ENCODE data around the gene IGSF1. TPM values are rescaled to one million over a fixed set of nuclear protein-coding genes. Genes with fewer than 3 reads are reported as not detected.

IGSF1 gene
- total and polyA plus RNA-seq, 9 of the 15 experiments (the other 6 are each of a cell fraction or from before 2014, with no cell fraction given) = 0.33 to 1.5 (median 1.0) TPM

GRCh38 chrX:131330735-131331134 lies 41.6 kb upstream of the IGSF1 start:
- Histone ChIP-seq H3K9me3 (replicated peaks; ENCODE audit: control insufficient read depth, insufficient read depth, low read depth, low read length) (no peaks in the 10 kb centered on the region), H3K4me1 (replicated peaks in 1 of 2; ENCODE audit: control insufficient read depth in 2 of 2, insufficient read depth in 2 of 2, low read length in 2 of 2) (no peaks in the 10 kb centered on the region; a peak in 1 of 5 replicates), H3K9ac (ENCODE audit: insufficient read depth in 1 of 2, low read depth in 2 of 2, low read length in 2 of 2) (no peak overlapping the region), H3K27me3 (ENCODE audit: control insufficient read depth in 2 of 2, insufficient read depth in 2 of 2, low read length in 2 of 2) (no peaks in the 10 kb centered on the region), H3K4me3 (no peak overlapping the region), H3K79me2 (ENCODE audit: control insufficient read depth, insufficient read depth, low read length) (no peaks in the 10 kb centered on the region), H3K27ac (ENCODE audit: extremely low read depth, low read depth, low read length) (no peak overlapping the region), H2AFZ (ENCODE audit: low read depth, low read length) (no peak overlapping the region), H3K9me1 (ENCODE audit: control insufficient read depth, insufficient read depth, low read length) (no peaks in the 10 kb centered on the region), H3K4me2 (ENCODE audit: insufficient read depth, low read length) (no peak overlapping the region), H4K20me1 (replicated peaks; ENCODE audit: control insufficient read depth, insufficient read depth, low read length) (no peaks in the 10 kb centered on the region; the same call in 1 of the 2 replicates), H3K36me3 (ENCODE audit: control insufficient read depth, insufficient read depth, low read length) (no peaks in the 10 kb centered on the region)
- FAIRE-seq = no peak
- intact Hi-C loops (cut with micrococcal nuclease) (loop anchor here (5.0 kb wide), 1 partner anchor 68 kb away; no protein-coding TSS in a partner anchor), in situ Hi-C loops (cut with MboI) (no loop called here)
- ChIA-PET CTCF (ENCODE audit: low intra/inter-chr PET ratio) (no interaction called here), POLR2A (interaction anchor here (1.2 kb wide), 1 partner anchor 49 kb away, joined by 4 read pairs; no protein-coding TSS in a partner anchor)
- BruUV-seq (replicated peaks) = no TSS peak
- WGBS (ENCODE audit: insufficient coverage, low coverage, missing lambda C conversion rate) = 9% methylated on average over 3 of the region's 3 CpGs
- TF ChIP-seq NR1H2 (CRISPR knock-in tag; IDR thresholded peaks at IDR 0.05) = no peak
- peak; percentile 29; the same call in 1 of the 2 replicates for TF ChIP-seq MAFG (tag; conservative IDR thresholded peaks at IDR 0.05)
- 0 out of 2 replicates have a peak, but pooled peaks have one; percentile 55 for TF ChIP-seq BACH1 (tag; IDR thresholded peaks at IDR 0.05)
- 0 out of 2 replicates have a peak, but pooled peaks have one; percentile 14 for TF ChIP-seq L3MBTL2 (IDR thresholded peaks at IDR 0.05)
- peak; percentile 60; the same call in 2 of the 3 replicates for ATAC-seq
- peak in 2 of 4 experiments; percentile 7 to 15 for DNase-seq (ENCODE audit: extremely low read depth in 1 of 4, low spot score in 3 of 4)

GRCh38 chrX:131322651-131323050 lies 33.5 kb upstream of the IGSF1 start:
- in situ Hi-C loops (cut with MboI) = no loop called here
- TF ChIP-seq E2F8 (IDR thresholded peaks at IDR 0.05; ENCODE audit: low read depth, partially characterized antibody) = no peak
- no peak for TF ChIP-seq ZBTB5 (IDR thresholded peaks at IDR 0.05)
- no peak for TF ChIP-seq HOXB6 (CRISPR knock-in tag; IDR thresholded peaks at IDR 0.05; ENCODE audit: borderline replicate concordance)
- no peak for TF ChIP-seq GTF2B (IDR thresholded peaks at IDR 0.05; ENCODE audit: extremely low read depth, insufficient read length)
- no peak for TF ChIP-seq MAZ (CRISPR knock-in tag; conservative IDR thresholded peaks at IDR 0.05 in 1 of 2, IDR thresholded peaks at IDR 0.05 in 1 of 2)
- TF ChIP-seq PTRF (tag; IDR thresholded peaks at IDR 0.05) = no peak

More at GRCh38 chrX:131322651-131323050, 33.5 kb upstream of the IGSF1 start:
- Histone ChIP-seq H3K9ac (ENCODE audit: insufficient read depth in 1 of 2, low read depth in 2 of 2, low read length in 2 of 2) (no peak overlapping the region), H3K9me3 (replicated peaks; ENCODE audit: control insufficient read depth, insufficient read depth, low read depth, low read length) (no peaks in the 10 kb centered on the region), H3K79me2 (ENCODE audit: control insufficient read depth, insufficient read depth, low read length) (no peaks in the 10 kb centered on the region), H3K27me3 (ENCODE audit: control insufficient read depth in 2 of 2, insufficient read depth in 2 of 2, low read length in 2 of 2) (no peaks in the 10 kb centered on the region), H4K20me1 (replicated peaks; ENCODE audit: control insufficient read depth, insufficient read depth, low read length) (no peaks in the 10 kb centered on the region), H2AFZ (ENCODE audit: low read depth, low read length) (no peak overlapping the region), H3K4me1 (replicated peaks in 1 of 2; ENCODE audit: control insufficient read depth in 2 of 2, insufficient read depth in 2 of 2, low read length in 2 of 2) (no peaks in the 10 kb centered on the region), H3K4me3 (no peak overlapping the region), H3K36me3 (ENCODE audit: control insufficient read depth, insufficient read depth, low read length) (no peaks in the 10 kb centered on the region), H3K27ac (ENCODE audit: extremely low read depth, low read depth, low read length) (no peak overlapping the region), H3K4me2 (ENCODE audit: insufficient read depth, low read length) (no peak overlapping the region), H3K9me1 (ENCODE audit: control insufficient read depth, insufficient read depth, low read length) (no peaks in the 10 kb centered on the region)
- POLR2A ChIA-PET = no interaction called here
- intact Hi-C loops (cut with micrococcal nuclease) = no loop called here
- ATAC-seq (no peak), DNase-seq (ENCODE audit: extremely low read depth in 1 of 4, low spot score in 3 of 4) (no peak), FAIRE-seq (no peak)
- CTCF ChIA-PET (ENCODE audit: low intra/inter-chr PET ratio) = no interaction called here
- 3% methylated on average over 3 of the region's 3 CpGs for WGBS (ENCODE audit: insufficient coverage, low coverage, missing lambda C conversion rate)
- BruUV-seq (replicated peaks) = no TSS peak

Data from K562 (cell line).